CD1c-positive myeloid dendritic cell (primary cell): ENCODE results near the gene ZER1.
A peak's percentile ranks its signal among the peaks of the same experiment; 100 is the strongest.
"Not testable (repeated sequence)": the region's sequence is repeated elsewhere in the genome, so short reads cannot be mapped to it uniquely, and the experiment has no call there.

ENCODE experiments used
- DNase-seq: peaks from one replicate; pipeline ENCODE4 v3.0.0-alpha.2; 2016; ENCODE audit errors: extremely low spot score

Gene ZER1

DNA sequence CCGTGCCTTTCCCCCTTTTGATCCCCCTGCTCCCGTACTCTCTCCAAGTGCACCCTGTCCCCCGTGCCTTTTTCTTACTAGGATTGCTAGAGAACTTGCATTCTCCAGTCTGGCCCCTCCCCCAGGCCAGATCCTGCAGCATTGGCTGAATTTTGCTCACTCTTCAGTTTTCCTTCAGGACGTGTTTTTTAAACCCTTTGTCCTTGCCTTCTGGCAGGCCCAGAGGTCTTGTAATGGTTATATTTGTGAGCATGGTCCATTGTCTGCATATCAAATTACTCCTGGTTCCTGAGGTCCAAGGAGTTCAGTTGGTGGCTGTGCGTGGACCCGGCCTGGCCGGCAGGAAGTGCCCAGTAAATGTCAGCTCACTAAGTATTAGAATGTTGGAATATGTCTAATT, 15.9 kb upstream of the ZER1 start:
- DNase-seq: no peak

- peak; percentile 91 for DNase-seq
These were observed 15.2 kb upstream of the ZER1 start, which contains the start of gene TBC1D13 for GRCh38 chr9:128786681-128787601. Gene TBC1D13, plus strand, starts transcription at chr9:128787253. Its CDS starts 101 bp downstream, at chr9:128787354.

GRCh38 chr9:128785427-128785826, 13.7 kb upstream of the ZER1 start:
- no peak for DNase-seq

DNA sequence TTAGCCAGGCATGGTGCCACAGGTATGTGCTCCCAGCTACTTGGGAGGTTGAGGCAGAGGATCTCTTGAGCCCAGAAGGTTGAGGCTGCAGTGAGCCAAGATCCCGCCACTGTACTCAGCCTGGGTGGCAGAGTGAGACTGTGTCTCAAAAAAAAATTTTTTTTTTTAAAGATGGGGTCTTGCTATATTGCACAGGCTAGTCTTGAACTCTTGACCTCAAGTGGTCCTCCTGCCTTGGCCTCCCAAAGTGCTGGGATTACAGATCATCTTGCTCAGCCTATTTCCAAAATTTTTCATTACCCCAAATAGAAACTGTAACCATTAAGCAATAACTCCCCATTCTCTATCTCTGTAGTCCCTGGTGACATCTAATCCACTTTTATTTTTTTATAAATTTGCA, 10.9 kb upstream of the ZER1 start:
- no peak for DNase-seq

GRCh38 chr9:128781187-128782070, 9.7 kb upstream of the ZER1 start:
- peak; percentile 37 for DNase-seq

- not testable (repeated sequence) for DNase-seq
These were observed 8.4 kb upstream of the ZER1 start for GRCh38 chr9:128780093-128780492.

DNA sequence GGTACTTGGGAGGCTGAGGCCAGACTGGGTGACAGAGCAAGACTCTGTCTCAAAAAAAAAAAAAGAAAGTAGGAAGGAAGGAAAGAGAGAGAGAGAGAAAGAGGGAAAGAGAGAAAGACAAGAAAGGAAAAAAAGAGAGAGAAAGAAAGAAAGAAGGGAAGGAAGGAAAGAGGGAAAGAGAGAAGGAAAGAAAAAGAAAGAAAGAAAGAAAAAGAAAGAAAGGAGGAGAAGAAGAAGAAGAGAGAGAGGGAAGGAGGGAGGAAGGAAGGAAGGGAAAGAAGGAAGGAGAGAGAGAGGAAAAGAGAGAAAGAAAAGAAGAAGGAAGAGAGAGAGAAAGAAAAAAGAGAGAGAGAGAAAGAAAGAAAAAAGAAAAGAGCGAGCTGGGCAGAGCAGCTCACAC, 3.1 kb upstream of the ZER1 start:
- no peak for DNase-seq

GRCh38 chr9:128773049-128773448, 1.3 kb upstream of the ZER1 start:
- DNase-seq: no peak

GRCh38 chr9:128771094-128771721, 519 bp downstream of the ZER1 start:
- peak; percentile 3 for DNase-seq

GRCh38 chr9:128770286-128771030, 1.3 kb downstream of the ZER1 start:
- DNase-seq: no peak

- no peak for DNase-seq
These were observed 3.1 kb downstream of the ZER1 start for GRCh38 chr9:128768606-128769005.

DNA sequence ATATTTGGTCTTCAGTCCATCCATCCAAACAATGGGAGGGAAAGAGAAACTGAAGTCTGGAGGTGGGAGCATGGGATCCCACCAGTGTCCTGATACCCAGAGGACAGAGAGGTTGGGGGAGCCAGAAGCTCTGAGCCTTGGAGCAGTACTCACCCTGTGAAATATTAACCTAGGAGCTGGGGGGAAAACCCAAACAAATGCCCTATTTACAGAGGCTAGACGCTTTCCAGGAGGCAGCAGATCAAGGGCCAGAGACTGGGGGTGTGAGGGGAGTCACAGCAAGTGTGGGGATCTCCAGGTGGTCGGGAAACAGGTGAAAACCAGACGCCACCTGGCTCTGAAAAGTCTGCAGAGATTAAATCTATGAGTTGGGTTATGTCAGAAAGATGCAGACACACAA, 6.2 kb downstream of the ZER1 start:
- no peak for DNase-seq

GRCh38 chr9:128764361-128764760, 7.4 kb downstream of the ZER1 start:
- no peak for DNase-seq

- DNase-seq: no peak
These were observed 8.9 kb downstream of the ZER1 start for GRCh38 chr9:128762671-128763449.

GRCh38 chr9:128757602-128758001, 14.1 kb downstream of the ZER1 start:
- no peak for DNase-seq

- DNase-seq: no peak
These were observed 18.1 kb downstream of the ZER1 start for GRCh38 chr9:128753627-128754026.

- no peak for DNase-seq
These were observed 20.7 kb downstream of the ZER1 start for GRCh38 chr9:128750926-128751595.

- no peak for DNase-seq
These were observed 24.5 kb downstream of the ZER1 start for GRCh38 chr9:128747241-128747640.

DNA sequence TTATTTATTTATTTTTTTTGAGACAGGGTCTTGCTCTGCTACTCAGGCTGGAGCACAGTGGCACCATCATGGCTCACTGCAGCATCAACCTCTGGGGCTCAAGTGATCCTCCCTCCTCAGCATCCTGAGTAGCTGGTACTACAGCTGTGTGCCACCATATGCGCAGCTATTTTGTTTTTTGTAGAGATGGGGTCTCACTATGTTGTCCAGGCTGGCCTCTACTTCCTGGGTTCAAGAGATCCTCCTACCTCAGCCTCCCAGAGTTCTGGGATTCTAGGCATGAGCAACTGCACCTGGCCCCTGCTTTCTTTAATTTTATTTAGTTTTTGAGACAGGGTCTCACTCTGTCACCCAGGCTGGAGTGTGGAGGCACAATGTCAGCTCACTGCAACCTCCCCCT, 28.3 kb downstream of the ZER1 start:
- DNase-seq: no peak

DNA sequence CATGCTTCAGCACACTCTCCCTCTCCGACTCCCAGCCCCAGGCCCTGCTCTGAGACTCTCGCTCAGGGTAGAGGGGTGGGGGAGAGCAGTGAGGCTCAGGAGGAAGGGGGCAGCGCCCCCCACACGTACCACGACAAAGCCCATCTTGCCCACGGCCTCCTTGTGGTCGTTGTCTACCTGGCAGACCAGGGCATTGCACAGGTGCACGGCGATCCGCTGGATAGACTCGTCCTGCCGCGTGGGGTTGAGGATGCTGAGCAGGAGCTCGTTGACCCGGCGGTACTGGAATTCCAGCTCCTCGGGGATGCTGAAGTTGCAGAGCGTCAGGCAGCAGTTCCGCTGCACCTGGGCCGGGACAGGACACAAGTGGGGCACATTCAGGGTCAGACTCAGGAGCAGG, 29.3 kb downstream of the ZER1 start:
- no peak for DNase-seq
